Measurements from ENCODE around the gene COL27A1.

DNA sequence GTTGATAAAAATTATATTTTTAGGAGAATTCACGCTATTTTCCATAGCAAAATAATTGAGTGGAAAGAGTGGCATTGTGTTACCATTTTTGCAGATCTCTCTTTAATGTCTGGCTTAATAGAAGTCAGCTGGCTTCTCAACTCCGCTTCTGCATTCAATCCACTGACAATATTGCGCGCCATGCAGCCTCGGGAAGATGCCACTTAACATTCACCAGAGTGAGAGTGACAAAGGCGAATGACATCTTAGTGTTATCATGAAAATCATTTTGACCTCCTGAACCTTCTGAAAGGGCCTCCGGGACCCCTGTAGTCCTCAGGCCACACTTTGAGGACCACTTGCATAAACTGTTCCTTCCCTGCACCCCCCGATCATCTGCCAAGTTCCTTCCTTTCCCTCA, 87.5 kb downstream of the COL27A1 start:
- TF ChIP-seq, protein P1, sequence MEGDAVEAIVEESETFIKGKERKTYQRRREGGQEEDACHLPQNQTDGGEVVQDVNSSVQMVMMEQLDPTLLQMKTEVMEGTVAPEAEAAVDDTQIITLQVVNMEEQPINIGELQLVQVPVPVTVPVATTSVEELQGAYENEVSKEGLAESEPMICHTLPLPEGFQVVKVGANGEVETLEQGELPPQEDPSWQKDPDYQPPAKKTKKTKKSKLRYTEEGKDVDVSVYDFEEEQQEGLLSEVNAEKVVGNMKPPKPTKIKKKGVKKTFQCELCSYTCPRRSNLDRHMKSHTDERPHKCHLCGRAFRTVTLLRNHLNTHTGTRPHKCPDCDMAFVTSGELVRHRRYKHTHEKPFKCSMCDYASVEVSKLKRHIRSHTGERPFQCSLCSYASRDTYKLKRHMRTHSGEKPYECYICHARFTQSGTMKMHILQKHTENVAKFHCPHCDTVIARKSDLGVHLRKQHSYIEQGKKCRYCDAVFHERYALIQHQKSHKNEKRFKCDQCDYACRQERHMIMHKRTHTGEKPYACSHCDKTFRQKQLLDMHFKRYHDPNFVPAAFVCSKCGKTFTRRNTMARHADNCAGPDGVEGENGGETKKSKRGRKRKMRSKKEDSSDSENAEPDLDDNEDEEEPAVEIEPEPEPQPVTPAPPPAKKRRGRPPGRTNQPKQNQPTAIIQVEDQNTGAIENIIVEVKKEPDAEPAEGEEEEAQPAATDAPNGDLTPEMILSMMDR (IDR thresholded peaks at IDR 0.05): no peak
- no peak for TF ChIP-seq POLR2AphosphoS5 (IDR thresholded peaks at IDR 0.05)
- no peak for TF ChIP-seq POLR2A (IDR thresholded peaks at IDR 0.05)

Measured in prostate gland (tissue), 2 donors.